HepG2 (cell line): Measurements from ENCODE around the gene COMMD7. TPM values are rescaled to one million over a fixed set of nuclear protein-coding genes. Genes with fewer than 3 reads are reported as not detected.

Experiments used
- CTCF ChIP-seq: sonication (generic); formaldehyde crosslinking; IDR thresholded peaks from 2 replicates; pipeline ENCODE4 v1.5.0; 2020; ENCODE audit warnings: mild to moderate bottlenecking, missing genetic modification reagents, moderate library complexity
- JUN ChIP-seq: sonication (generic); formaldehyde crosslinking; IDR thresholded peaks from 2 replicates; pipeline ENCODE4 v1.4.0; 2020; ENCODE audit warnings: mild to moderate bottlenecking, missing genetic modification reagents
- SCMH1 ChIP-seq: sonication (generic); formaldehyde crosslinking; IDR thresholded peaks from 2 replicates; pipeline ENCODE4 v1.9.0; 2021; ENCODE audit warnings: missing genetic modification reagents, mild to moderate bottlenecking, borderline replicate concordance
- SMAD9 ChIP-seq: sonication (generic); formaldehyde crosslinking; IDR thresholded peaks from 2 replicates; pipeline ENCODE4 v1.5.1; 2020; ENCODE audit warnings: mild to moderate bottlenecking, missing genetic modification reagents
- SNAI1 ChIP-seq: sonication (generic); formaldehyde crosslinking; IDR thresholded peaks from 2 replicates; pipeline ENCODE4 v1.5.0; 2020; ENCODE audit warnings: mild to moderate bottlenecking, missing genetic modification reagents, borderline replicate concordance
- SRY ChIP-seq: sonication (generic); formaldehyde crosslinking; IDR thresholded peaks from 2 replicates; pipeline ENCODE4 v1.8.0; 2022; ENCODE audit warnings: mild to moderate bottlenecking, missing genetic modification reagents
- TFDP1 ChIP-seq: IDR thresholded peaks from 2 replicates; pipeline ENCODE4 v1.6.1; 2016; ENCODE audit warnings: missing compliant biosample characterization, missing genetic modification reagents, borderline replicate concordance
- U2AF1 ChIP-seq: fragments of 200-400 bp; formaldehyde crosslinking; optimal IDR thresholded peaks from 2 replicates; pipeline ENCODE3; 2017; ENCODE audit warnings: mild to moderate bottlenecking, low read depth, low read length
- ZMAT3 ChIP-seq: sonication (generic); formaldehyde crosslinking; conservative IDR thresholded peaks from 2 replicates; pipeline ENCODE4 v1.7.0; 2021; ENCODE audit warnings: missing genetic modification reagents
- ZNF430 ChIP-seq: sonication (generic); formaldehyde crosslinking; IDR thresholded peaks from 2 replicates; pipeline ENCODE4 v1.9.0; 2021; ENCODE audit warnings: mild to moderate bottlenecking, missing genetic modification reagents
- ZNF510 ChIP-seq: sonication (generic); formaldehyde crosslinking; IDR thresholded peaks from 2 replicates; pipeline ENCODE4 v1.4.0; 2020; ENCODE audit warnings: low read depth, mild to moderate bottlenecking, missing genetic modification reagents
- ZNF512 ChIP-seq: sonication (generic); formaldehyde crosslinking; IDR thresholded peaks from 2 replicates; pipeline ENCODE4 v1.4.0; 2020; ENCODE audit warnings: mild to moderate bottlenecking, missing genetic modification reagents
- ZNF704 ChIP-seq: sonication (generic); formaldehyde crosslinking; IDR thresholded peaks from 2 replicates; pipeline ENCODE4 v1.8.1; 2023; ENCODE audit warnings: mild to moderate bottlenecking, inconsistent platforms, moderate library complexity, missing genetic modification reagents, borderline replicate concordance
- ZNF747 ChIP-seq: sonication (generic); formaldehyde crosslinking; IDR thresholded peaks from 2 replicates; pipeline ENCODE4 v1.8.1; 2023; ENCODE audit warnings: missing genetic modification reagents, mild to moderate bottlenecking, borderline replicate concordance
- ZNF891 ChIP-seq: sonication (generic); formaldehyde crosslinking; IDR thresholded peaks from 2 replicates; pipeline ENCODE4 v1.5.0; 2020; ENCODE audit warnings: mild to moderate bottlenecking, missing genetic modification reagents
- polyA plus RNA-seq, 8 experiments: library from polyadenylated mRNA; depleted of rRNA in 3 of 8; stranded (reverse) in 7 of 8; unstranded in 1 of 8; fragments of >200 nt; fragmentation: Illumina TruSeq in 4 of 8; extraction: Trizol in 4 of 8; gene quantifications; 2 replicates each; pipeline versions ENCODE4 v1.2.1 to v1.2.3, GENCODE V29; 2011 to 2016; ENCODE audit warnings: low read depth in 4 of 8, missing spikeins in 1 of 8, mixed read lengths in 1 of 8; ENCODE audit not compliant: insufficient read depth in 1 of 8
- total RNA-seq, 5 experiments: library from RNA; depleted of rRNA; stranded (reverse); fragments of >200 nt; fragmentation: Illumina TruSeq; extraction: Trizol; gene quantifications; 2 replicates each; pipeline ENCODE4 v1.2.3, GENCODE V29; 2016; ENCODE audit warnings: low read depth in 1 of 5
- TF ChIP-seq, protein P1 (sequence below): sonication (generic); formaldehyde crosslinking; IDR thresholded peaks from 2 replicates; pipeline ENCODE4 v1.9.0; 2021; ENCODE audit warnings: missing genetic modification reagents, mild to moderate bottlenecking, borderline replicate concordance
- TF ChIP-seq, protein P2 (sequence below): sonication (generic); formaldehyde crosslinking; IDR thresholded peaks from 2 replicates; pipeline ENCODE4 v1.4.0; 2020; ENCODE audit warnings: missing genetic modification reagents

COMMD7 gene
- total and polyA plus RNA-seq, 2 of the 13 experiments (the other 11 are each of a cell fraction or from before 2014, with no cell fraction given) = 42.1 to 53.3 TPM

- TF ChIP-seq, protein P1, sequence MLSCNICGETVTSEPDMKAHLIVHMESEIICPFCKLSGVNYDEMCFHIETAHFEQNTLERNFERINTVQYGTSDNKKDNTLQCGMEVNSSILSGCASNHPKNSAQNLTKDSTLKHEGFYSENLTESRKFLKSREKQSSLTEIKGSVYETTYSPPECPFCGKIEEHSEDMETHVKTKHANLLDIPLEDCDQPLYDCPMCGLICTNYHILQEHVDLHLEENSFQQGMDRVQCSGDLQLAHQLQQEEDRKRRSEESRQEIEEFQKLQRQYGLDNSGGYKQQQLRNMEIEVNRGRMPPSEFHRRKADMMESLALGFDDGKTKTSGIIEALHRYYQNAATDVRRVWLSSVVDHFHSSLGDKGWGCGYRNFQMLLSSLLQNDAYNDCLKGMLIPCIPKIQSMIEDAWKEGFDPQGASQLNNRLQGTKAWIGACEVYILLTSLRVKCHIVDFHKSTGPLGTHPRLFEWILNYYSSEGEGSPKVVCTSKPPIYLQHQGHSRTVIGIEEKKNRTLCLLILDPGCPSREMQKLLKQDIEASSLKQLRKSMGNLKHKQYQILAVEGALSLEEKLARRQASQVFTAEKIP (CRISPR knock-in tag) = 0 out of 2 replicates have a peak, but pooled peaks have one; percentile 51
- peak; percentile 49; the same call in 1 of the 2 replicates for TF ChIP-seq ZNF430 (CRISPR knock-in tag)
- no peak for TF ChIP-seq SNAI1 (CRISPR knock-in tag)
- TF ChIP-seq SMAD9 (CRISPR knock-in tag) = no peak
- TF ChIP-seq ZNF510 (CRISPR knock-in tag) = peak; percentile 75; the same call in 1 of the 2 replicates
- no peak for TF ChIP-seq U2AF1
- no peak for TF ChIP-seq TFDP1 (CRISPR knock-in tag)
- peak; percentile 99; the same call in 1 of the 2 replicates for TF ChIP-seq ZNF747
- peak; percentile 75; the same call in 1 of the 2 replicates for TF ChIP-seq ZNF704 (CRISPR knock-in tag)
- peak; percentile 90 for TF ChIP-seq ZNF891
- peak; percentile 75; the same call in 1 of the 2 replicates for TF ChIP-seq ZNF512 (CRISPR knock-in tag)
- TF ChIP-seq CTCF (CRISPR knock-in tag) = peak; percentile 100
- TF ChIP-seq SCMH1 (CRISPR knock-in tag) = no peak
- TF ChIP-seq, protein P2, sequence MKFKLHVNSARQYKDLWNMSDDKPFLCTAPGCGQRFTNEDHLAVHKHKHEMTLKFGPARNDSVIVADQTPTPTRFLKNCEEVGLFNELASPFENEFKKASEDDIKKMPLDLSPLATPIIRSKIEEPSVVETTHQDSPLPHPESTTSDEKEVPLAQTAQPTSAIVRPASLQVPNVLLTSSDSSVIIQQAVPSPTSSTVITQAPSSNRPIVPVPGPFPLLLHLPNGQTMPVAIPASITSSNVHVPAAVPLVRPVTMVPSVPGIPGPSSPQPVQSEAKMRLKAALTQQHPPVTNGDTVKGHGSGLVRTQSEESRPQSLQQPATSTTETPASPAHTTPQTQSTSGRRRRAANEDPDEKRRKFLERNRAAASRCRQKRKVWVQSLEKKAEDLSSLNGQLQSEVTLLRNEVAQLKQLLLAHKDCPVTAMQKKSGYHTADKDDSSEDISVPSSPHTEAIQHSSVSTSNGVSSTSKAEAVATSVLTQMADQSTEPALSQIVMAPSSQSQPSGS (CRISPR knock-in tag) = peak; percentile 78; the same call in 1 of the 2 replicates
- 0 out of 2 replicates have a peak, but pooled peaks have one; percentile 82 for TF ChIP-seq ZMAT3 (CRISPR knock-in tag)
- no peak for TF ChIP-seq JUN (CRISPR knock-in tag)
- TF ChIP-seq SRY (CRISPR knock-in tag) = peak; percentile 24; the same call in 1 of the 2 replicates
Observed at GRCh38 chr20:32652739-32653526, 90.3 kb downstream of the COMMD7 start (continued).
